Mesenchymal stem cell (in vitro differentiated cells and primary cell): ENCODE measurements around the gene FOXA2.

Source experiments
- DNase-seq: peaks from one replicate; pipeline ENCODE4 v3.0.0-alpha.2; 2013
- H2AFZ ChIP-seq: one replicate; pipeline ENCODE4 v1.6.1; 2013; ENCODE audit warnings: low read depth, mild to moderate bottlenecking, control low read depth, inconsistent platforms, low read length, moderate library complexity
- H2AK5ac ChIP-seq: 2 replicates; pipeline ENCODE4 v1.6.1; 2013; ENCODE audit warnings: low read length, moderate library complexity, mild to moderate bottlenecking, inconsistent platforms; ENCODE audit not compliant: severe bottlenecking
- H2BK120ac ChIP-seq: one replicate; pipeline ENCODE4 v1.6.1; 2013; ENCODE audit warnings: low read depth, mild to moderate bottlenecking, inconsistent platforms, low read length, moderate library complexity
- H2BK12ac ChIP-seq, 2 experiments: one replicate each; pipeline ENCODE4 v1.6.1; 2013; ENCODE audit warnings: inconsistent platforms in 2 of 2, low read length in 2 of 2, mild to moderate bottlenecking in 2 of 2, moderate library complexity in 2 of 2, control low read depth in 1 of 2
- H2BK15ac ChIP-seq: one replicate; pipeline ENCODE4 v1.6.1; 2013; ENCODE audit warnings: mild to moderate bottlenecking, low read depth, inconsistent platforms; ENCODE audit not compliant: poor library complexity, severe bottlenecking
- H2BK5ac ChIP-seq: 2 replicates; pipeline ENCODE4 v1.6.1; 2013; ENCODE audit warnings: low read depth, mild to moderate bottlenecking, low read length, control low read depth, inconsistent platforms; ENCODE audit not compliant: poor library complexity, severe bottlenecking
- H3K14ac ChIP-seq, 2 experiments: one replicate each; pipeline ENCODE4 v1.6.1; 2013; ENCODE audit warnings: inconsistent platforms in 2 of 2, low read length in 2 of 2, control low read depth in 1 of 2, mild to moderate bottlenecking in 1 of 2, moderate library complexity in 1 of 2
- H3K18ac ChIP-seq, 2 experiments: one replicate each; pipeline ENCODE4 v1.6.1; 2013; ENCODE audit warnings: inconsistent platforms in 2 of 2, low read length in 2 of 2, control low read depth in 1 of 2, low read depth in 1 of 2, mild to moderate bottlenecking in 1 of 2
- H3K23ac ChIP-seq, 2 experiments: one replicate each; pipeline ENCODE4 v1.6.1; 2013; ENCODE audit warnings: inconsistent platforms in 2 of 2, low read length in 2 of 2, mild to moderate bottlenecking in 2 of 2, moderate library complexity in 2 of 2, control low read depth in 1 of 2
- H3K27ac ChIP-seq: 2 replicates; pipeline ENCODE4 v1.5.1; 2013; ENCODE audit warnings: mild to moderate bottlenecking, moderate library complexity, low read length, control low read depth, inconsistent platforms; ENCODE audit not compliant: poor library complexity, severe bottlenecking
- H3K27me3 ChIP-seq, 2 experiments: 2 replicates each; pipeline versions ENCODE4 v1.6.1 to v1.7.0; 2013; ENCODE audit warnings: low read length in 2 of 2, mild to moderate bottlenecking in 2 of 2, moderate library complexity in 2 of 2, control low read depth in 1 of 2, inconsistent platforms in 1 of 2; ENCODE audit not compliant: control insufficient read depth in 1 of 2, insufficient read depth in 1 of 2
- H3K36me3 ChIP-seq, 2 experiments: 2 replicates each; pipeline versions ENCODE4 v1.6.1 to v1.7.0; 2013; ENCODE audit warnings: low read length in 2 of 2, control low read depth in 1 of 2, inconsistent platforms in 1 of 2, low read depth in 1 of 2, mild to moderate bottlenecking in 1 of 2; ENCODE audit not compliant: insufficient read depth in 2 of 2, control insufficient read depth in 1 of 2
- H3K4ac ChIP-seq, 2 experiments: one replicate each; pipeline ENCODE4 v1.6.1; 2013; ENCODE audit warnings: inconsistent platforms in 2 of 2, low read length in 2 of 2, mild to moderate bottlenecking in 2 of 2, moderate library complexity in 2 of 2, control low read depth in 1 of 2, low read depth in 1 of 2
- H3K4me1 ChIP-seq: 2 replicates; pipeline ENCODE4 v1.6.1; 2013; ENCODE audit warnings: low read depth, low read length, control low read depth; ENCODE audit not compliant: control insufficient read depth, insufficient read depth
- H3K4me2 ChIP-seq: 2 replicates; pipeline ENCODE4 v1.6.1; 2013; ENCODE audit warnings: low read length, mild to moderate bottlenecking, inconsistent platforms; ENCODE audit not compliant: poor library complexity, severe bottlenecking
- H3K4me3 ChIP-seq, 2 experiments: 2 replicates each; pipeline versions ENCODE4 v1.5.1 to v1.7.0; 2013; ENCODE audit warnings: low read length in 2 of 2, mild to moderate bottlenecking in 2 of 2, control low read depth in 1 of 2, low read depth in 1 of 2; ENCODE audit not compliant: insufficient read depth in 1 of 2
- H3K79me1 ChIP-seq: replicated peaks from 2 replicates; pipeline ENCODE4 v1.6.1; 2013; ENCODE audit warnings: mild to moderate bottlenecking, control low read depth, low read length, inconsistent platforms; ENCODE audit not compliant: poor library complexity, severe bottlenecking
- H3K9ac ChIP-seq: 2 replicates; pipeline ENCODE4 v1.7.0; 2013; ENCODE audit warnings: mild to moderate bottlenecking, low read length, moderate library complexity
- H3K9me3 ChIP-seq: 2 replicates; pipeline ENCODE4 v1.7.0; 2013; ENCODE audit warnings: mild to moderate bottlenecking, low read length; ENCODE audit not compliant: control insufficient read depth
- H4K8ac ChIP-seq: one replicate; pipeline ENCODE4 v1.6.1; 2013; ENCODE audit warnings: inconsistent platforms, mild to moderate bottlenecking, low read length, moderate library complexity
- H4K91ac ChIP-seq: one replicate; pipeline ENCODE4 v1.6.1; 2013; ENCODE audit warnings: mild to moderate bottlenecking, low read length, inconsistent platforms
- WGBS: methylation state at CpG from one replicate; pipeline ENCODE4 v1.1.7; 2013; ENCODE audit warnings: mixed read lengths; 5-methylcytosine and 5-hydroxymethylcytosine counted together

Gene FOXA2

GRCh38 chr20:22533823-22534751, 50.3 kb downstream of the FOXA2 start:
- 81% methylated on average over 10 of the region's 10 CpGs for WGBS
- Histone ChIP-seq H4K91ac (no peak overlapping the region), H2BK15ac (no peak overlapping the region), H3K36me3 (no peaks in the 10 kb centered on the region), H2BK120ac (no peak overlapping the region), H3K79me1 (no peaks in the 10 kb centered on the region), H3K4ac (no peak overlapping the region), H3K14ac (no peak overlapping the region), H4K8ac (no peak overlapping the region), H2AFZ (no peak overlapping the region), H3K4me1 (no peaks in the 10 kb centered on the region), H3K9me3 (no peaks in the 10 kb centered on the region), H3K23ac (no peak overlapping the region), H3K27ac (no peak overlapping the region), H3K27me3 (peaks cover 5 to 13% of the 10 kb centered on the region in 2 experiments), H3K9ac (no peak overlapping the region), H2BK12ac (no peak overlapping the region), H3K18ac (no peak overlapping the region), H2BK5ac (no peak overlapping the region), H3K4me2 (no peak overlapping the region), H3K4me3 (no peak overlapping the region), H2AK5ac (no peak overlapping the region)
- no peak for DNase-seq

GRCh38 chr20:22532598-22532997, 51.8 kb downstream of the FOXA2 start:
- Histone ChIP-seq H3K36me3 (no peaks in the 10 kb centered on the region), H4K8ac (no peak overlapping the region), H4K91ac (no peak overlapping the region), H2BK5ac (no peak overlapping the region), H2BK12ac (no peak overlapping the region), H3K23ac (no peak overlapping the region), H3K18ac (no peak overlapping the region), H3K4me1 (no peaks in the 10 kb centered on the region), H3K4ac (no peak overlapping the region), H2BK15ac (no peak overlapping the region), H3K14ac (no peak overlapping the region), H3K79me1 (no peaks in the 10 kb centered on the region), H3K4me2 (no peak overlapping the region), H3K9me3 (no peaks in the 10 kb centered on the region), H3K27me3 (peaks cover 5 to 14% of the 10 kb centered on the region in 2 experiments), H2AFZ (no peak overlapping the region), H2BK120ac (no peak overlapping the region), H2AK5ac (no peak overlapping the region), H3K4me3 (no peak overlapping the region), H3K9ac (no peak overlapping the region), H3K27ac (no peak overlapping the region)
- 77% methylated on average over 2 of the region's 3 CpGs for WGBS
- no peak for DNase-seq

- Histone ChIP-seq H3K23ac (no peak overlapping the region), H3K14ac (no peak overlapping the region), H2BK5ac (no peak overlapping the region), H3K4me1 (no peaks in the 10 kb centered on the region), H3K27me3 (peaks cover 5 to 14% of the 10 kb centered on the region in 2 experiments), H2AK5ac (no peak overlapping the region), H3K9ac (no peak overlapping the region), H2BK12ac (no peak overlapping the region), H4K91ac (no peak overlapping the region), H4K8ac (no peak overlapping the region), H3K18ac (no peak overlapping the region), H3K27ac (no peak overlapping the region), H3K9me3 (no peaks in the 10 kb centered on the region), H3K36me3 (no peaks in the 10 kb centered on the region), H2BK15ac (no peak overlapping the region), H3K79me1 (no peaks in the 10 kb centered on the region), H2BK120ac (no peak overlapping the region), H3K4ac (no peak overlapping the region), H3K4me2 (no peak overlapping the region), H3K4me3 (no peak overlapping the region), H2AFZ (no peak overlapping the region)
- 33% methylated on average over 1 of the region's 2 CpGs for WGBS
- no peak for DNase-seq
Measured at GRCh38 chr20:22531756-22532155, 52.6 kb downstream of the FOXA2 start.

GRCh38 chr20:22531056-22531615, 53.2 kb downstream of the FOXA2 start:
- Histone ChIP-seq H4K91ac (no peak overlapping the region), H3K4me3 (no peak overlapping the region), H2AFZ (no peak overlapping the region), H3K18ac (no peak overlapping the region), H3K79me1 (no peaks in the 10 kb centered on the region), H3K9me3 (no peaks in the 10 kb centered on the region), H3K27me3 (peaks cover 5 to 14% of the 10 kb centered on the region in 2 experiments), H3K14ac (no peak overlapping the region), H4K8ac (no peak overlapping the region), H2BK120ac (no peak overlapping the region), H3K23ac (no peak overlapping the region), H3K9ac (no peak overlapping the region), H3K4me1 (no peaks in the 10 kb centered on the region), H2AK5ac (no peak overlapping the region), H3K4ac (no peak overlapping the region), H3K36me3 (no peaks in the 10 kb centered on the region), H2BK5ac (no peak overlapping the region), H2BK15ac (no peak overlapping the region), H3K4me2 (no peak overlapping the region), H2BK12ac (no peak overlapping the region), H3K27ac (no peak overlapping the region)
- no peak for DNase-seq
- 69% methylated on average over 8 of the region's 8 CpGs for WGBS
